Activated CD8-positive, alpha-beta T cell treated with anti-CD3 and anti-CD28 coated beads for 36 hours (primary cell): ENCODE measurements around the gene PPFIBP2. TPM values are rescaled to one million over a fixed set of nuclear protein-coding genes. Genes with fewer than 3 reads are reported as not detected.

Experiments
- ATAC-seq: fragments of 200-7000 bp; cut with Tn5 transposase; one replicate; pipeline ENCODE4 v1.10.0; 2021; ENCODE audit warnings: mild to moderate bottlenecking, moderate library complexity
- CTCF ChIA-PET: fragments of 350-600 bp; sonication (Branson Sonifier 250); formaldehyde crosslinking; loops from one replicate; lab custom pipeline; 2021; ENCODE audit warnings: antibody characterized with exemption; lab: Charles Lee
- POLR2A ChIA-PET: fragments of 350-600 bp; sonication (Branson Sonifier 250); formaldehyde crosslinking; loops from one replicate; lab custom pipeline; 2021; ENCODE audit warnings: antibody characterized with exemption; lab: Charles Lee
- DNase-seq: peaks from one replicate; pipeline ENCODE4 v3.0.0-alpha.2; 2020
- H3K27ac Mint-ChIP-seq: one replicate; pipeline ENCODE4 v1.8.0; 2021; ENCODE audit warnings: mild to moderate bottlenecking, mixed read lengths
- H3K27me3 Mint-ChIP-seq: one replicate; pipeline ENCODE4 v1.8.0; 2021; ENCODE audit warnings: mixed read lengths
- H3K36me3 Mint-ChIP-seq: one replicate; pipeline ENCODE4 v1.8.0; 2021; ENCODE audit warnings: low read depth, mixed read lengths
- H3K4me1 Mint-ChIP-seq: one replicate; pipeline ENCODE4 v1.8.0; 2021; ENCODE audit warnings: low read depth, mixed read lengths
- H3K4me3 Mint-ChIP-seq: one replicate; pipeline ENCODE4 v1.8.0; 2021; ENCODE audit warnings: mild to moderate bottlenecking, moderate library complexity, mixed read lengths
- H3K9me3 Mint-ChIP-seq: one replicate; pipeline ENCODE4 v1.8.0; 2021; ENCODE audit warnings: mixed read lengths
- CTCF ChIP-seq: fragments of 200-600 bp; IDR thresholded peaks from one replicate; pipeline ENCODE4 v1.8.0; 2022; ENCODE audit warnings: antibody characterized with exemption, mild to moderate bottlenecking
- intact Hi-C: fragments of 100-400 bp; cut with micrococcal nuclease; formaldehyde crosslinking; loops from one replicate; pipeline ENCODE4 v1.10.0; 2022
- total RNA-seq, 2 experiments: library from RNA; stranded (reverse); gene quantifications; one replicate each; pipeline ENCODE4 v1.2.3, GENCODE V29; 2021

The PPFIBP2 gene
- total RNA-seq, 2 experiments from 2014 or later = 13.3 to 14.2 TPM

DNA sequence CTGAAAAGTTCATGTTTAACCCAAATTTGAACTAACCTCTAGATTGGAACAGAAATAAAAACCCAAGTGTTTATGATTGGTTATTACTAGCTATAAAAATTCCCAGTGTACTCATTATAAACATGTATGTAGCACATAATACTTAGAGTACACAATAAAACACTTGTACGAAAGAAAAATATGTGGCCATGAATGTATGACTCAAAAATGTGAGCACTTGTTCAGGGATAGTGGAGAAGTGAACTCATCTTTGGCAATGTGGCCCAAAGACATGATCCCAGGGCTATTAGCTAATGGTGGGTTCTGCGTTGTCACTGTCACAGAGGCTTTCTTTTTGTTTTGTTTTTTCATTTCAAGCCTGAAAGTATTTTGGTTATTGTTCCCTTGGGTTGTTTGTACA, 72.0 kb downstream of the PPFIBP2 start:
- Mint-ChIP-seq H3K27me3 (no peaks in the 10 kb centered on the region), H3K4me3 (no peak overlapping the region), H3K27ac (no peak overlapping the region), H3K36me3 (no peaks in the 10 kb centered on the region), H3K4me1 (no peaks in the 10 kb centered on the region), H3K9me3 (no peaks in the 10 kb centered on the region)
- no peak for ATAC-seq
- intact Hi-C loops = no loop called here
- no peak for TF ChIP-seq CTCF
- ChIA-PET POLR2A (no interaction called here), CTCF (no interaction called here)
- no peak for DNase-seq

GRCh38 chr11:7586376-7586775, 72.6 kb downstream of the PPFIBP2 start:
- no peaks in the 10 kb centered on the region for H3K4me1 Mint-ChIP-seq
- intact Hi-C loops = no loop called here
- no peak overlapping the region for H3K4me3 Mint-ChIP-seq
- DNase-seq (no peak), ATAC-seq (no peak)
- no peaks in the 10 kb centered on the region for H3K9me3 Mint-ChIP-seq
- no peak for TF ChIP-seq CTCF
- H3K27me3 Mint-ChIP-seq = no peaks in the 10 kb centered on the region
- H3K36me3 Mint-ChIP-seq = no peaks in the 10 kb centered on the region
- ChIA-PET CTCF (no interaction called here), POLR2A (no interaction called here)
- no peak overlapping the region for H3K27ac Mint-ChIP-seq

- ChIA-PET CTCF (no interaction called here), POLR2A (no interaction called here)
- Mint-ChIP-seq H3K27ac (no peak overlapping the region), H3K36me3 (no peaks in the 10 kb centered on the region), H3K9me3 (no peaks in the 10 kb centered on the region), H3K4me1 (peaks cover 10% of the 10 kb centered on the region), H3K27me3 (no peaks in the 10 kb centered on the region), H3K4me3 (no peak overlapping the region)
- no peak for ATAC-seq
- DNase-seq = no peak
- TF ChIP-seq CTCF = no peak
- intact Hi-C loops = no loop called here
Measured at GRCh38 chr11:7587712-7588111, 73.9 kb downstream of the PPFIBP2 start.

DNA sequence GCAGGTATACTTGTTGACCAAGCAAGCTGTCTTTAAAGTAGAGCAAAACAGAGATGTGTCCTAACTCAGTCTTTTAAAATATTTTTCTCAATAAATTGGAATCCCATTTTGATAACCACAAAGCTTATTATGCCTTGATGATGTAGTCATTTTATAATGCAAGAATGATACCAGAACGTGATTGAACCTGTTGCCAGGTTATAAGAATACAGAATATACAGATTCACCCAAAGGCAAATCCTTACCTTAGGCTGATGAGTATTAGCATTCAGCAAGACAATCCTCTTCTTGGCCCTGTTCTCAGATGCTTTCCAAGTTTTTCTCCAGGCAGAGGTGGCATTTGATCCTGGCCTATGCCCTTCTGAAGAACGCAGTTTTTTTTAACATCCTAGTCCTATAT, 76.1 kb downstream of the PPFIBP2 start:
- POLR2A ChIA-PET = no interaction called here
- H3K36me3 Mint-ChIP-seq = no peaks in the 10 kb centered on the region
- H3K27ac Mint-ChIP-seq = no peak overlapping the region
- intact Hi-C loops = no loop called here
- TF ChIP-seq CTCF = no peak
- H3K4me1 Mint-ChIP-seq = peaks cover 14% of the 10 kb centered on the region
- H3K27me3 Mint-ChIP-seq = no peaks in the 10 kb centered on the region
- DNase-seq (no peak), ATAC-seq (no peak)
- no peaks in the 10 kb centered on the region for H3K9me3 Mint-ChIP-seq
- CTCF ChIA-PET = interaction anchor here (1.2 kb wide), 1 partner anchor 19 kb away, joined by 3 read pairs; no protein-coding TSS in a partner anchor
- no peak overlapping the region for H3K4me3 Mint-ChIP-seq

DNA sequence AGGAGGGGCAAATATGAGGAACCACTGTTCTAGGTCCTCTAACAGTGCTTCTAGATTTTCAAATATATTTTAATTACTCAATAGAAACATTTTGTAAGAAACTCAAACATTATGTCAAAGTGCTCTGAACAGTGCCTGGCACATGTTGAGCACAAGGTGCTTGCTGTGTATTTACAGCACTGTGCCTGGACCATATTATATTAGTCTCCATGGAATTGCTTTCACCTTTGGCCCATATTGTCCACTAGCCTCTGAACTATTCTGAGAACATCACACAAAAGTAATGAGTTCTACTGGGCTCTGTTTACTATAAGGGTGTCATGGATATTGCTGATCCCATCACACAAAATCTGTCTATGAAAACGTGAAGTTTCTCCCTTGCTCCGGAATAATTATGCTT, 76.7 kb downstream of the PPFIBP2 start:
- no peak for TF ChIP-seq CTCF
- H3K27me3 Mint-ChIP-seq = no peaks in the 10 kb centered on the region
- DNase-seq = no peak
- H3K27ac Mint-ChIP-seq = no peak overlapping the region
- ChIA-PET CTCF (interaction anchor here (1.2 kb wide), 1 partner anchor 19 kb away, joined by 3 read pairs; no protein-coding TSS in a partner anchor), POLR2A (no interaction called here)
- intact Hi-C loops = no loop called here
- H3K9me3 Mint-ChIP-seq = no peaks in the 10 kb centered on the region
- peaks cover 14% of the 10 kb centered on the region for H3K4me1 Mint-ChIP-seq
- no peaks in the 10 kb centered on the region for H3K36me3 Mint-ChIP-seq
- H3K4me3 Mint-ChIP-seq = no peak overlapping the region
- no peak for ATAC-seq
